D721Med (cell line): Measurements from ENCODE around the gene ZNF628.

Source experiments
- DNase-seq: peaks from one replicate; pipeline ENCODE4 v3.0.0; 2011; ENCODE audit warnings: low spot score; ENCODE audit not compliant: insufficient read length
- FAIRE-seq: peaks from 2 replicates; lab custom pipeline; 2011; peaks lifted over from hg19 to GRCh38; lab: Jason Lieb, UNC
- CTCF ChIP-seq: IDR thresholded peaks from 2 replicates; pipeline ENCODE4 v1.5.1; 2012; ENCODE audit warnings: mild to moderate bottlenecking, control low read depth; ENCODE audit not compliant: insufficient read depth; ENCODE audit errors: missing control alignments

Gene ZNF628

GRCh38 chr19:55520691-55521292, 44.4 kb downstream of the ZNF628 start:
- FAIRE-seq (no peak), DNase-seq (no peak)
- TF ChIP-seq CTCF, result no peak

- no peak for TF ChIP-seq CTCF
- DNase-seq (no peak), FAIRE-seq (no peak)
Measured at GRCh38 chr19:55525289-55526101, 49.1 kb downstream of the ZNF628 start.

- DNase-seq (no peak), FAIRE-seq (no peak)
- TF ChIP-seq CTCF, result no peak
Measured at GRCh38 chr19:55526216-55527196, 50.1 kb downstream of the ZNF628 start.

GRCh38 chr19:55527197-55528029, 51.0 kb downstream of the ZNF628 start:
- no peak for FAIRE-seq
- TF ChIP-seq CTCF, result no peak
- DNase-seq, result no peak

- FAIRE-seq, result no peak
- DNase-seq, result no peak
- no peak for TF ChIP-seq CTCF
Measured at GRCh38 chr19:55528030-55528803, 51.8 kb downstream of the ZNF628 start.
